HG03457 (cell line): ENCODE data around the gene PDCD11.
"Not testable (repeated sequence)": the region's sequence is repeated elsewhere in the genome, so short reads cannot be mapped to it uniquely, and the experiment has no call there.

Experiments used
- ATAC-seq: cut with Tn5 transposase; IDR thresholded peaks from one replicate; pipeline ENCODE4 v1.9.1; 2021; ENCODE audit warnings: moderate number of reproducible peaks; ENCODE audit not compliant: unreplicated experiment

Gene PDCD11, protein sequence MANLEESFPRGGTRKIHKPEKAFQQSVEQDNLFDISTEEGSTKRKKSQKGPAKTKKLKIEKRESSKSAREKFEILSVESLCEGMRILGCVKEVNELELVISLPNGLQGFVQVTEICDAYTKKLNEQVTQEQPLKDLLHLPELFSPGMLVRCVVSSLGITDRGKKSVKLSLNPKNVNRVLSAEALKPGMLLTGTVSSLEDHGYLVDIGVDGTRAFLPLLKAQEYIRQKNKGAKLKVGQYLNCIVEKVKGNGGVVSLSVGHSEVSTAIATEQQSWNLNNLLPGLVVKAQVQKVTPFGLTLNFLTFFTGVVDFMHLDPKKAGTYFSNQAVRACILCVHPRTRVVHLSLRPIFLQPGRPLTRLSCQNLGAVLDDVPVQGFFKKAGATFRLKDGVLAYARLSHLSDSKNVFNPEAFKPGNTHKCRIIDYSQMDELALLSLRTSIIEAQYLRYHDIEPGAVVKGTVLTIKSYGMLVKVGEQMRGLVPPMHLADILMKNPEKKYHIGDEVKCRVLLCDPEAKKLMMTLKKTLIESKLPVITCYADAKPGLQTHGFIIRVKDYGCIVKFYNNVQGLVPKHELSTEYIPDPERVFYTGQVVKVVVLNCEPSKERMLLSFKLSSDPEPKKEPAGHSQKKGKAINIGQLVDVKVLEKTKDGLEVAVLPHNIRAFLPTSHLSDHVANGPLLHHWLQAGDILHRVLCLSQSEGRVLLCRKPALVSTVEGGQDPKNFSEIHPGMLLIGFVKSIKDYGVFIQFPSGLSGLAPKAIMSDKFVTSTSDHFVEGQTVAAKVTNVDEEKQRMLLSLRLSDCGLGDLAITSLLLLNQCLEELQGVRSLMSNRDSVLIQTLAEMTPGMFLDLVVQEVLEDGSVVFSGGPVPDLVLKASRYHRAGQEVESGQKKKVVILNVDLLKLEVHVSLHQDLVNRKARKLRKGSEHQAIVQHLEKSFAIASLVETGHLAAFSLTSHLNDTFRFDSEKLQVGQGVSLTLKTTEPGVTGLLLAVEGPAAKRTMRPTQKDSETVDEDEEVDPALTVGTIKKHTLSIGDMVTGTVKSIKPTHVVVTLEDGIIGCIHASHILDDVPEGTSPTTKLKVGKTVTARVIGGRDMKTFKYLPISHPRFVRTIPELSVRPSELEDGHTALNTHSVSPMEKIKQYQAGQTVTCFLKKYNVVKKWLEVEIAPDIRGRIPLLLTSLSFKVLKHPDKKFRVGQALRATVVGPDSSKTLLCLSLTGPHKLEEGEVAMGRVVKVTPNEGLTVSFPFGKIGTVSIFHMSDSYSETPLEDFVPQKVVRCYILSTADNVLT (N-terminal part only)

DNA sequence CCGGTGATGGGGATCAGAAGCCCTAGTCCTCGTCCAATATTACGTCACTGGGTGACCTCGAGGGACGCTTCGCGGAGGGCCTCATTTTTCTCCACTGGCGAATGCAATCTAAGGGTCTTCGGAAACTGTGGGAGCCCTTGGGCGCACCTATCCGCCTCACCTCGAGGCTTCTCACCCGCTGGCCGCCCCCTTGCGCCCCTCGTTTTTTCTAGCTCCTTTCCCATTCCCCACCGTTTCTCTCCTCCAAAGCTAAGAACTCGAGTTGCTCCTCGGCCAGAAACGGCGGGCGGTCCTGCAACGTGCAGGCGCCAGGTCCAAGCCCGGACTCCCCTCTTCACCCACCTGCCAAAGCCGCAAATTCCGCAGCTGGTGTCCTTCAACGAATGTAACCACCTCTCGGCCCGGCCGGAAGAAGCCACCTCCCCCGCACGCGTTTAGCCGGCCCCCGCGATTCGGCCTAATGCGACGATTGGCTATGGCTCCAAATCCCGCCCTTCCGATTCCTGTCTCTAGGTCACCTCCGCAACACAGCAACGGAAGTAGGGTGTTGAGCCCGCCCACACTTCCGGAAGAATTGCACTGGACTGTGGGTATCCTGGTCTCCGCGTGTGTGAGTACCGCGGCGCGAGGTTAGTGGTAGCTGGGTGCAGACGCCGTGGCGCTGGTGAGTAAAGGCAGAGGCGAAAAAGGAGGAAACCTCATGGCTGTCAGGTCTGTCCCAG, at the start of gene PDCD11, which contains the start of gene ATP5MK:
TSS of gene PDCD11 (plus strand) at position 560 of the 722 bp plus-strand sequence. CDS start 1,801 bp downstream, outside the sequence.
TSS of gene ATP5MK (minus strand) at position 409 of the 722 bp plus-strand sequence. CDS start 4,018 bp downstream, outside the sequence.
- peak; percentile 88 for ATAC-seq

DNA sequence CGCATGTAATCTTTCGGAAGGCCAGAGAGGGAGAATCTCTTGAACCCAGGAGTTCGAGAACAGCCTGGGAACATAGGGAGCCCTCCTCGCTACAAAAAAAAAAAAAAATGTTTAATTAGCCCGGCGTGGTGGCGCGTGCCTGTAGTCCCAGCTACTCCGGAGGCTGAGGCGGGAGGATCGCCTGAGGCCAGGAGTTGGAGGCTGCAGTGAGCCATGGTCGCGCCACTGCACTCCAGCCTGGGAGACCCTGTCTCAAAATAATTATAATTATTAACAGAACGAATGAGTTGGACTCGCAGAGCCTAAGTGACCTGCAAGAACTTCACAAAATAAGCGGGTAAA, 46.3 kb upstream of the PDCD11 start:
- no peak for ATAC-seq

DNA sequence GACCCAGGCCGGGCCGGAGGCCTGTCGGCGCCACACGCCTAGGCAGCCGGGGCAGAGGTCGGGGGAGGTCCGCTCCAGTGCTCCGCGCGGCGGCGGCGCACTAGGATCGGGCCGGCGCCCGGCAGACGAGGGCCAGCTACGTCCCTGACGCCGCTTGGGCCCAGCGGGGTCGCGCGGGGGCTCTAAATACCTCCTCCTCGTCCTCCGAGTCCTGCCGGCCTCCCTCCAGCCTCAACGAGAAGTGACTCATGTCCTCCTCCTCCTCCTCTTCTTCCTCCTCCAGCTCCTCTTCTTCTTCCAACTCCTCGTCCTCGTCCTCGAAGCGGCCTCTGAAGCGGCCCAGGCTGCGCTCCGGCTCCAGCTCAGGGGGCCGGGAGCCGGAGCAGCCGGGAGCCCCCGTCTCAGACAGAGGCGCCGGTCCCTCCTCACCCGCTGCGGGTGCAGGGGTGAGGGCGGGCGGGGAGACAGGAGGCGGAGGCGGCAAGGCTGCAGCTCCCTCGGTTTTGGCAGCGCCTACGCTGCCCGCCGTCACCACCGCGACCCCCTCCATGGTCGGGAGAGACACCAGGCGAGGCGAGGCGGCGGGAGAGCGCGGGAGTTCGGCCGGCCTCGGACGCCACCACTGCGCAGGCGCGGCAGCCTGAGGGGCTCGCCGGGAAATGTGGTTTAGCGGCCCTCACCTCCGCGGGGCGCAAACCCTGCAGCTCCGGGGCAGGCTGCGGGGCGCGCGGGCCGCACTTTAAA, 45.7 kb upstream of the PDCD11 start, which contains the start of gene PCGF6:
TSS of gene PCGF6 (minus strand) at position 624 of the 744 bp plus-strand sequence. CDS start at position 550, 74 bp downstream.
- ATAC-seq = no peak

DNA sequence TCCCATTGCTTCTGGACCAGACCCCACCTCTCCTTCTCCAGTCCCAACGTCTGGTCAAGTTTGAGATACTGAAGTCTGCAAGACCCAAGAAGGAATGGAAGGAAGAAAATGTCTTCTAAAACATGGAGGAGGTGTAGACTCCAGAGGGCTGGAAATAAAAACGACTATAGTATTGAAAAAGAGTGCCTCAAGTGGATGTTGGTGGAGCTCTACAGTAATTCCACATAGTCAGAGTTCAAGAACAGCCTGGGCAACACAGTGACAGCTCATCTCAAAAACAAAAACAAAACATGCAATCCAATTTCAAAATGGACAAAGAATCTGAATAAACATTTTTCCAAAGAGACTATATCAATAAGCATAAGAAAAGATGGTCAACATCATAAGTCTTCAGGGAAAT, 43.1 kb upstream of the PDCD11 start:
- no peak for ATAC-seq

DNA sequence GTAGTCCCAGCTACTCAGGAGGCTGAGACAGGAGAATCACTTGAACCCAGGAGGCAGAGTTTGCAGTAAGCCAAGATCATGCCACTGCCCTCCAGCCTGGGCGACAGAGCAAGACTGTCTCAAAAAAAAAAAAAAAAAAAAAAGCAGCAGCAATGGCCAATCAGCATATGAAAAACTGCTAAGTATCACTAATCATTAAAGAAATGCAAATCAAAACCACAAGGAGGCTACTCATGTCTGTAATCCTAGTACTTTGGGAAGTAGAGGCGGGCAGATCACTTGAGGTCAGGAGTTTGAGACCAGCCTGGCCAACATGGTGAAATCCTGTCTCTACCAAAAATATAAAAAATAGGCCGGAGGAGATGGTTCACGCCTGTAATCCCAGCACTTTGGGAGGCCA, 41.9 kb upstream of the PDCD11 start:
- not testable (repeated sequence) for ATAC-seq

DNA sequence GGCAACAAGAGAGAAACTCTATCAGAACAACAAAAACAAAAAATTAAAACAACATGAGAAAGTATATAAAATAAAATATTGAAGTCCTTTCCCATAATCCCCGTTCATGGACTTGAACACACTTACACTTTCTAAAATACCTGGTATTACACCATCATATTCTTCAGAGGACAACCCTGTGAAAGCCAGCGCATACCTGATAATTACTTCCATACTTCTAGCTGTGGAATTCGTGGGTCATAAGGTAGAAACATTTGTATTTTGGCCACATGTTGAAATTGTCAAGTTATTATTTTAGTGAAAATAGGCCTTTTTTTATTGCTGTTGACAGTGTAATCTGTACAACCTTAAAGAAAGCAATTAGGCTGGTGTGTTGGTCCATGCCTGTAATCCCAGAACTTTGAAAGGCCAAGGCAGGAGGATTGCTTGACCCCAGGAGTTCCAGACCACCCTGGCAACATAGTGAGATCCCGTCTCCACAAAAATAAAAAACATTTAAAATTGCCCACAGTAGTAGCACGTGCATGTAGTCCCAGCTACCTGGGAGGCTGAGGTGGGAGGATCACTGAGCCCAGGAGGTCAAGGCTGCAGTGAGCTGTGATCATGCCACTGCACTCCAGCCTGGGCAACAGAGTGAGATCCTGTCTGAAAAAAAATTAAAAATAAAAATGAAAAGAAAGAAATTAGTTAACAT, 40.4 kb upstream of the PDCD11 start:
- ATAC-seq = no peak

DNA sequence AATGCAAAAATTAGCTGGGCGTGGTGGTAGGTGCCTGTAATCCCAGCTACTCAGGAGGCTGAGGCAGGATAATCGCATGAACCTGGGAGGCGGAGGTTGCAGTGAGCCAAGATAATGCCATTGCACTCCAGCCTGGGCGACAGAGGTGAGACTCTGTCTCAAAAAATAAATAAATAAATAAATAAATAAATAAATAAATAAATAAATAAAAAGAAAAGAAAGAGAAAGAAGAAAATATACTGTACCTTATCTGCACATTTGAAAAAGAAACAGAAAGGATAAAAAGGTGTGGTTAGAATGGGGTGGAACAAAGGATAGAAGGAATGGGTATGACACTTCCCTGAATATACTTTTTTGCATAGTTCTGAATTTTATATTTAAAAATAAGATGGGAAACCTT, 36.9 kb upstream of the PDCD11 start:
- ATAC-seq = not testable (repeated sequence)

DNA sequence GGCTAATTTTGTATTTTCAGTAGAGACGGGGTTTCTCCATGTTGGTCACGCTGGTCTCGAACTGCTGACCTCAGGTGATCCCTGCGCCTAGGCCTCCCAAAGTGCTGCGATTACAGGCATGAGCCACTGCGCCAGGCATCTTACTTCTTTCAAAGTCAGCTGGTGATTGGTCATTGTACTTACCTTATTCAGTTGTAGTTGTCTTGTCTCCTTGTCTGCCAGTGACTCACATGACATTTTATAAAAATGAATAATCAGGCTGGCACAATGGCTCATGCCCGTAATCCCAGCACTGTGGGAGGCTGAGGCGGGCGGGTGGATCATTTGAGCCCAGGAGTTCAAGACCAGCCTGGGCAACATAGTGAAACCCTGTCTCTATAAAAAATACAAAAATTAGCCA, 35.6 kb upstream of the PDCD11 start:
- ATAC-seq = not testable (repeated sequence)

DNA sequence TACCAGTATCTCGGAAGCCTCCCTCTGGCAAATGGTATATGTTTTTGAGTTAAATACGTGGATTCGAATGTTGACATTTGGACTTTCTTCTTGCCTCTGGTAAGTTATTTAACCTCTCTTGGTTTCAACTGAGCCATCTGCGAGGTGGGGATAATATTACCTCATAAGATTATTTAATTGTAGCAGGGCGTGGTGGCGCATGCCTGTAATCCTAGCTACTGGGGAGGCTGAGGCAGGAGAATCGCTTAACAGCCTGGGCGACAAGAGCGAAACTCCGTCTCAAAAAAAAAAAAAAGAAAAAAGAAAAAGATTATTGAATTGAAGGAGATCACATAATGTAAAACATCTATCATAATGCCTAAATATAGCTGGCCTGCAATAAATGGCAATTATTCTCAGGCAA, 29.0 kb upstream of the PDCD11 start:
- ATAC-seq = no peak

DNA sequence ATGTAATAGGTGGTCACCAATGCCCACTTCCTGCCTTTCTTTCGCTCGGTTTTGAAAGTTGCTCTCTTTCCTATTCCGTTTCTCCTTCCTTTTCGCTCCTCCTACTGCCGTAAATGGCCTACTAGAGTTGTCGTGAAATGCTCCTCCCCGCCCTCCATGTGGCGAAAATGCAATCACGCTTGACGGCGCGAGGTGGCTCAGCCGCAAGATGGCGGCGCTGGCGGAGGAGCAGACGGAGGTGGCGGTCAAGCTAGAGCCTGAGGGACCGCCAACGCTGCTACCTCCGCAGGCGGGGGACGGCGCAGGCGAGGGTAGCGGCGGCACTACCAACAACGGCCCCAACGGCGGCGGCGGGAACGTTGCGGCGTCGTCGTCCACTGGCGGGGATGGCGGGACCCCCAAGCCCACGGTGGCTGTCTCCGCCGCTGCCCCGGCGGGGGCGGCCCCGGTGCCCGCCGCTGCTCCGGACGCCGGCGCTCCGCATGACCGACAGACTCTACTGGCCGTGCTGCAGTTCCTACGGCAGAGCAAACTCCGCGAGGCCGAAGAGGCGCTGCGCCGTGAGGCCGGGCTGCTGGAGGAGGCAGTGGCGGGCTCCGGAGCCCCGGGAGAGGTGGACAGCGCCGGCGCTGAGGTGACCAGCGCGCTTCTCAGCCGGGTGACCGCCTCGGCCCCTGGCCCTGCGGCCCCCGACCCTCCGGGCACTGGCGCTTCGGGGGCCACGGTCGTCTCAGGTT, 28.5 kb upstream of the PDCD11 start, which contains the start of gene TAF5:
TSS of gene TAF5 (plus strand) at position 195 of the 737 bp plus-strand sequence. CDS start at position 209, 14 bp downstream.
- ATAC-seq = peak; percentile 39

DNA sequence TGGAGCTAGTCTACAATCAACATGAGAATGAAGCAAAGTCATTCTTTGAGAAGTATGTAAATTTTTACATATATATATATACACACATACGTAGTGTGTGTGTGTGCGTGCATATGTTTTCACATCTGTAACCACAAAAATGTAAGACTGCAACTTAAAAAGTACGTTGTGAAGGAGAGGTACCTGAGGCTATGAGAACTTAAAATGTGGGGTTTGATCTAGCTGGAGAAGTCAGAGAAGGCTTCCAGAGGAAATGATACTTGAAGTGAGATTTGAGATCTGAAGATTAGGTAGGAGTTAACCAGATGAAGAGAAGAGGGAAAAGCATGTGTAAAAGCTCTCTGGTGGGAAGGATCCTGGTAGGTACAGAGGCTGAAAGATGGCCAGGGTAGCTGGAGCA, 22.9 kb upstream of the PDCD11 start:
- ATAC-seq = no peak

DNA sequence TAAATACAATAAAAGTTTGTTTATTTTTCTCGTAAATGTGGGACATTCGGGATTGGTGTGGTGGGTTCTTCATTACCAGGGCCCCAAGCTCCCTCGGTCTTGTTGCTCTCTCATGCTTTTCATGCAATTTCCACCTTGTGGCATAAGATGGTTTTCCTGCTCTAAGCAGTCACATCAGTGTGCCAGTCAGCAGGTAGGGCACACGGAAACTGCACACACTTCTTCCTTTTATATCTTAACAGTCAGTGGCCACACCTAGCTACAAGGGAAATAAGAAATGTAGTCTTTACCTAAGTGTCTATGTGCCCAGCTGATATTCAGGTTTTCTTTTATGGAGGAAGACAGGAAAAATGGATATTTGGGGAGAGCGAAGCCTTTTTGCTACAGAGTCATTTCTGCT, 22.2 kb upstream of the PDCD11 start:
- no peak for ATAC-seq

DNA sequence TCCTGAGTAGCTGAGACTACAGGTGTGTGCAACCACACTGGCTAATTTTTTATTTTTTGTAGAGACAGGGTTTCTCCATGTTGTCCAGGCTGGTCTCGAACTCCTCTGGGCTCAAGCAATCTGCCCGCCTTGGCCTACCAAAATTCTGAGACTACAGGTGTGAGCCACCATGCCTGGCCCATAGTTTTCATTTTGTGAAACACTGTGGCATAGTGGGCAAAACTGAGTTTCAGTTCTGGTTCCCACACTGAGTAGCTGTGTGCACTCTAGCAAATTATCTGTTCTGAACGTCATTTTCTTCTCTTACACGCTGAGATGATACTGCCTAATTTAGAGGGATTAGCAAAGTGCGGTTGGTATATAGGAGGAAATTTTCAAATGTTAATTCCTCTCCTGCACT, 13.7 kb upstream of the PDCD11 start:
- no peak for ATAC-seq

DNA sequence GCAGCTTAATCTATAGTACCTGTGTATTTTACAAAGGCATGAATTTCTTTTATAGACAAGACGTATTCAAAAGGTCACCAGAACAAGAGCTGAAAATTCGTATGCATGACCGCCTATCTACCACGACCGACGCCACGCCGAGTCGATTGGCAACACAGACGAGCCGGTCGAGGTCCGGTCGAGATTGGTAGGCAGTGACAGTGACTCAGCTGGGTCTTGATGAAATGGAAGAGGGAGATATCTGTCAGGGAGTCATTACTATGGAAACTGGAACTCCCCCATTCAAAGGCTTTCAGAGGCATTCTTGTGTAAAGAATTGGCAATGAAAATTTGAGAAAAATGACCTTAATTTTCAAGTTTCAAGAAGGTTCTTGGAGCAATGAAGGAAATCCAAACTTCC, 2.2 kb upstream of the PDCD11 start:
- ATAC-seq = no peak

DNA sequence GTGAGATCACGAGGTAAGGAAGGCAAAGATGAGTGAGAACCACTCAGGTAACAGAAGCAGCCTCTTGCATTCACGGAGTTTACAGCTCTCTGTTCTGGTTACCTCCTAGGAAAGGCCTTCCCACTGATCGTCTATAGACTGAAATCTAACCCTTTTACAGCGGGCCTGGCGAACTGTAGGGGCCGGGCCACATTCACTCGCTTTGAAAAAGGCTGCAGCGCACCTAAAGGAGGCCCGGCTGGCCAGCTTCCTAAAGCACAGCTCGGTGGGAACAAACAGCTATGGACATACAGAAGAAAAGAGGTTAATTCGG, 716 bp upstream of the PDCD11 start:
- ATAC-seq = no peak

DNA sequence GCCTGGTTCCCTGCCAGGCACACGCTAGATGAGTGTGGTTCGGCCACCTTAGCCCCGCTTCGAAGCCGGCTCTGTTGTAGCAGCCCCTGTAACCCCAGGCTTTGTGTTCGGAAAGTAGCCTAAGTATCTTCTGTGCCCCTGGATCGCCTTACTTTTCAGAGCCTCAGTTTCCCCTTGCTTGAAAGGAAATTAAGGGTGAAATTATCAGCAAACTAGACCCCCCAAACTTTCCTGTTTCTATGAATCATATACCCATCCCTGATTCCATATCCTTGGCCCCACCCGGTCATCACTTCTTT, 312 bp downstream of the PDCD11 start:
- ATAC-seq = no peak

DNA sequence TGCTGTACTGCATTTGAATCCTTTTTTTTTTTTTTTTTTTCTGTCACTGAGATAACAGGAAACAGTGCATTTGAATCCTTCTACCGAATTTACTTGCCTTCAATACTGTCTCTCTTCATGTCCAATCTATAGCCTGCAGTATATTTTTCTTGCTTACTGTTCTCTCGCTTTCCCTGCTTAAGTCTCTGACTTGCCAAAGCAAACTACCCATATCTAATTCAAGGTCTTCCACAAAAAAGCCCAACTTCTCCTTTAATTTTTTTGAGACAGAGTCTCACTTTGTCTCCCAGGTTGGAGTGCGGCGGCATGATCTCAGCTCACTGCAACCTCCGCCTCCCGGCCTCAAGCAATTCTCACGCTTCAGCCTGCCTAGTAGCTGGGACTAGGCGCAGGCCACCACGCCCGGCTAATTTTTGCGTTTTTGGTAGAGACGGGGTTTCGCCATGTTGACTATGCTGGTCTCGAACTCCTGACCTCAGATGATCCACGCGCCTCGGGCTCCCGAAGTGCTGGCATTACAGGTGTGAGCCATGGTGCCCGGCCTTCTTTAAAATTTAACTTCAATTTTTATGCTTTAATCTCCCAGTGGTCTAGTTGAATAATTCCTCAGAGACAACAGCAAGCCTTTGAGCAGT, 882 bp downstream of the PDCD11 start:
- ATAC-seq = no peak

DNA sequence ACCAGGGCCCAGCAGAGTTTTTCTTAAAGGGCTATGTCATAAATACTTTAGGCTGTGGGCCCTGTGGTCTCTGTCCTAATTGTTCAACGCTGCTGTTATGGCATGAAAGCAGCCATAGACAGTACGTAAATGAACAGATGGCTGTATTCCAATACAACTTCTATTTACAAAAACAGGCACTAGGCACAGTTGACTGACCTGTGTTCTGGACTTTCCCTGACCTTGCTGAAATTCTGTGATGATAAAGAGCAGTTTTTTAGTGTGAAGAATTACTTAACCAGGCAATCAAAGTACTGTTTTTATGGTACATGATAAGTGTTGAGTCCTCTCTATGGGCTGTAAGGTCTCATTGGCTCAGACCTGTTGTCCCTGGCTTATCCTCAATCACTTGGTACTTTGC, 17.1 kb downstream of the PDCD11 start:
- no peak for ATAC-seq
